Measurements from ENCODE around the gene FUT8. TPM values are rescaled to one million over a fixed set of nuclear protein-coding genes. Genes with fewer than 3 reads are reported as not detected.

Gene FUT8
- total and polyA plus RNA-seq, 2 experiments from 2014 or later, result 17.4 to 35.4 TPM

DNA sequence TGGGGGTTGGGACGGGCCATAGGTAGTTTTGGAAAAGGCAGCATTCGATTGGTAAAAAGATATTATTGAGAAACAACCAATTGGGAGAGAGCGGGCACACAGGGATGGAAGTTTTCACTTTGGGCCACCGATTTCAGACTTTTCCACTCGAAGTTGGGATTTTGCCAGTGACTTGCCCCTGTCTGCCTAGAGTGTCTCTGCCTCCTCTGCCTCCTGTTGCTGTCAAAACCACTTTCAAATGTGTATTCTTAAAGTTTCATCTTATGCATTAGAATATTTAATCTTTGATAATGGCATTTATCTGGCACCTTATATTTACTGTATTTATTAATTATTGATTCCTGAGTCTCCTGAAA, 182.3 kb downstream of the FUT8 start:
- no peak for DNase-seq (ENCODE audit: low read depth in 1 of 2, low spot score in 1 of 2)
- Histone ChIP-seq H3K4me1 (ENCODE audit: low read depth) (no peaks in the 10 kb centered on the region), H3K9me3 (ENCODE audit: low read depth) (no peaks in the 10 kb centered on the region), H3K4me3 (no peak overlapping the region), H3K27me3 (no peaks in the 10 kb centered on the region), H3K36me3 (no peaks in the 10 kb centered on the region), H3K27ac (no peak overlapping the region)
- TF ChIP-seq, protein P1, sequence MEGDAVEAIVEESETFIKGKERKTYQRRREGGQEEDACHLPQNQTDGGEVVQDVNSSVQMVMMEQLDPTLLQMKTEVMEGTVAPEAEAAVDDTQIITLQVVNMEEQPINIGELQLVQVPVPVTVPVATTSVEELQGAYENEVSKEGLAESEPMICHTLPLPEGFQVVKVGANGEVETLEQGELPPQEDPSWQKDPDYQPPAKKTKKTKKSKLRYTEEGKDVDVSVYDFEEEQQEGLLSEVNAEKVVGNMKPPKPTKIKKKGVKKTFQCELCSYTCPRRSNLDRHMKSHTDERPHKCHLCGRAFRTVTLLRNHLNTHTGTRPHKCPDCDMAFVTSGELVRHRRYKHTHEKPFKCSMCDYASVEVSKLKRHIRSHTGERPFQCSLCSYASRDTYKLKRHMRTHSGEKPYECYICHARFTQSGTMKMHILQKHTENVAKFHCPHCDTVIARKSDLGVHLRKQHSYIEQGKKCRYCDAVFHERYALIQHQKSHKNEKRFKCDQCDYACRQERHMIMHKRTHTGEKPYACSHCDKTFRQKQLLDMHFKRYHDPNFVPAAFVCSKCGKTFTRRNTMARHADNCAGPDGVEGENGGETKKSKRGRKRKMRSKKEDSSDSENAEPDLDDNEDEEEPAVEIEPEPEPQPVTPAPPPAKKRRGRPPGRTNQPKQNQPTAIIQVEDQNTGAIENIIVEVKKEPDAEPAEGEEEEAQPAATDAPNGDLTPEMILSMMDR (IDR thresholded peaks at IDR 0.05; ENCODE audit: low read depth, low read length), result no peak

DNA sequence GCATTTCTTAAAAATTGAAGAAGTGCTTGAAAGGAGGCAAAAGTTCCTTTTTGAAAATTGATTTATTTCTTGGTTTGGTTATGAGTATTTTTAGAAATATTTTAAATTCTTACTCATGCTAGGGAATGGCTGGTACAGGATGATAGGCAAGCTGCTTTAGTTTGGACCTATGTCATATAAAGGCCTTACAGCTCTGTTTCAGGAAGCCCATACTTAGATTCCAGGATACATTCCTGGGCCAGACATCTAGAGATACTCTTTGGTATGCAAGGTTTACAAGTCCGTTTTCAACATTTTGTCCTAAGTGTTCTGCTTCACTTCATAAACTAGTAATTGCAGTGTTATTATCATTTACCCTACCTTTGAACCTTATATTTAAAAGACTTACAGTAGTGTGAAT, 186.8 kb downstream of the FUT8 start:
- Histone ChIP-seq H3K36me3 (no peaks in the 10 kb centered on the region), H3K4me1 (ENCODE audit: low read depth) (no peaks in the 10 kb centered on the region), H3K4me3 (no peak overlapping the region), H3K27me3 (no peaks in the 10 kb centered on the region), H3K9me3 (ENCODE audit: low read depth) (no peaks in the 10 kb centered on the region), H3K27ac (no peak overlapping the region)
- DNase-seq (ENCODE audit: low read depth in 1 of 2, low spot score in 1 of 2), result peak in 1 of 2 donors; percentile 41
- TF ChIP-seq, protein P1 (IDR thresholded peaks at IDR 0.05; ENCODE audit: low read depth, low read length), result no peak

DNA sequence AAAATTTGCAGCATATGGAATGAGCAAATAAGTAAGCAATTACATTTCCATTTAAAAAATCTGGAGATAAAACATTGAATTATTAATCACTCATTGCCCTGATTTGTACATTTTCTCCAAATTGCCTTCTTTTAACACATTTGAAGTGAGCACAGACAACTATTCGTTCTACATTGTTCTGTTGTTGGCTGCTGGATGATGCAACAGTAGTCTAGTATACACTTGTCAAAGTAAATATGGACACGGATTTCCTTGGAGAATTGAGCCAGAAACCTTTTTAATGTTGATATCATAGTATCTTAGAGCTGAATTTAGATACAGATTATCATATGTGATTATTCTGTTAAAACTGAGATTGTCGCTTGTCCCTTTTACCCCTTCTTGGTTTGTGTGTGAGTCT, 188.2 kb downstream of the FUT8 start:
- Histone ChIP-seq H3K4me3 (no peak overlapping the region), H3K27ac (no peak overlapping the region), H3K9me3 (ENCODE audit: low read depth) (no peaks in the 10 kb centered on the region), H3K4me1 (ENCODE audit: low read depth) (no peaks in the 10 kb centered on the region), H3K36me3 (no peaks in the 10 kb centered on the region), H3K27me3 (no peaks in the 10 kb centered on the region)
- TF ChIP-seq, protein P1 (IDR thresholded peaks at IDR 0.05; ENCODE audit: low read depth, low read length), result no peak
- DNase-seq (ENCODE audit: low read depth in 1 of 2, low spot score in 1 of 2), result peak in 1 of 2 donors; percentile 20

- TF ChIP-seq, protein P1 (IDR thresholded peaks at IDR 0.05; ENCODE audit: low read depth, low read length), result no peak
- H3K27ac ChIP-seq, result no peak overlapping the region
Observed at GRCh38 chr14:65604535-65604934, 192.0 kb downstream of the FUT8 start.

DNA sequence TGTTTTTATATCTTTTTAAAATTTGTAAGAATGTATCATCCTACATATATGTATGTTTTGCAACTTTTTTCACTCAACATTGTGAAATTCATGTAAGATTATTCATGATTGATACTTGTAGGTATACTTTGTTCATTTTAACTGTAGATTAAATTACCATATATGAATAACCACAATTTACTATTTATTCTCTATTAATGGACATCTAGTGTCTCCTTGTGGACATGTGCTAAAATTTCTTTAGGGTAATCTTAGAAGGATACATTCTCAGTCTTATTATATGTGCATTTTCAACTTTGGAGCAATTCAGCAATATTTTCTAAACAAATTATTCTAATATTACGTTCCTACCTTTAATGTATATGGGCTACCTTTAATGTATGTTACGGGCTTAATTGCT, 192.4 kb downstream of the FUT8 start:
- Histone ChIP-seq H3K27ac (no peak overlapping the region), H3K27me3 (no peaks in the 10 kb centered on the region), H3K36me3 (no peaks in the 10 kb centered on the region), H3K4me3 (no peak overlapping the region), H3K9me3 (ENCODE audit: low read depth) (no peaks in the 10 kb centered on the region), H3K4me1 (ENCODE audit: low read depth) (no peaks in the 10 kb centered on the region)
- DNase-seq (ENCODE audit: low read depth in 1 of 2, low spot score in 1 of 2), result no peak
- TF ChIP-seq, protein P1 (IDR thresholded peaks at IDR 0.05; ENCODE audit: low read depth, low read length), result no peak

More at GRCh38 chr14:65604535-65604934, 192.0 kb downstream of the FUT8 start:
- Histone ChIP-seq H3K9me3 (ENCODE audit: low read depth) (no peaks in the 10 kb centered on the region), H3K4me3 (no peak overlapping the region), H3K4me1 (ENCODE audit: low read depth) (no peaks in the 10 kb centered on the region), H3K27me3 (no peaks in the 10 kb centered on the region), H3K36me3 (no peaks in the 10 kb centered on the region)
- no peak for DNase-seq (ENCODE audit: low read depth in 1 of 2, low spot score in 1 of 2)

- H3K27me3 ChIP-seq, result no peaks in the 10 kb centered on the region
- no peak overlapping the region for H3K4me3 ChIP-seq
- H3K27ac ChIP-seq, result no peak overlapping the region
- H3K36me3 ChIP-seq, result no peaks in the 10 kb centered on the region
- TF ChIP-seq, protein P1 (IDR thresholded peaks at IDR 0.05; ENCODE audit: low read depth, low read length), result no peak
- no peak for DNase-seq (ENCODE audit: low read depth in 1 of 2, low spot score in 1 of 2)
- no peaks in the 10 kb centered on the region for H3K9me3 ChIP-seq (ENCODE audit: low read depth)
- H3K4me1 ChIP-seq (ENCODE audit: low read depth), result no peaks in the 10 kb centered on the region
Observed at GRCh38 chr14:65606460-65606859, 193.9 kb downstream of the FUT8 start.

Measured in cardiac muscle cell (in vitro differentiated cells and primary cell).